ENCODE results near the gene PUM2.
"Not testable (repeated sequence)": the region's sequence is repeated elsewhere in the genome, so short reads cannot be mapped to it uniquely, and the experiment has no call there.

PUM2 gene

GRCh38 chr2:20299113-20299512 lies 51.5 kb downstream of the PUM2 start:
- H3K4me1 ChIP-seq (ENCODE audit: control insufficient read depth in 5 of 5, insufficient read depth in 5 of 5, low read length in 5 of 5) = no peaks in the 10 kb centered on the region
- H3K4me3 ChIP-seq (ENCODE audit: low read depth in 1 of 5, low read length in 5 of 5) = no peak overlapping the region
- no peak overlapping the region for H3K9ac ChIP-seq (ENCODE audit: low read length in 5 of 5)
- H3K9me3 ChIP-seq (ENCODE audit: control insufficient read depth in 5 of 5, low read length in 5 of 5) = no peaks in the 10 kb centered on the region
- no peaks in the 10 kb centered on the region for H3K27me3 ChIP-seq (ENCODE audit: control insufficient read depth in 5 of 5, insufficient read depth in 4 of 5, low read length in 5 of 5)
- no peak overlapping the region for H3K27ac ChIP-seq (ENCODE audit: low read depth, low read length)
- peaks cover 16 to 51% (median 32%) of the 10 kb centered on the region in 5 donors for H3K36me3 ChIP-seq (ENCODE audit: control insufficient read depth in 5 of 5, insufficient read depth in 5 of 5, low read length in 5 of 5)

- Histone ChIP-seq H3K36me3 (ENCODE audit: control insufficient read depth in 5 of 5, insufficient read depth in 5 of 5, low read length in 5 of 5) (peaks cover 16 to 53% (median 35%) of the 10 kb centered on the region in 5 donors), H3K4me1 (ENCODE audit: control insufficient read depth in 5 of 5, insufficient read depth in 5 of 5, low read length in 5 of 5) (peaks cover 0 to 10% (median 5%) of the 10 kb centered on the region in 5 donors), H3K9me3 (ENCODE audit: control insufficient read depth in 5 of 5, low read length in 5 of 5) (no peaks in the 10 kb centered on the region), H3K9ac (ENCODE audit: low read length in 5 of 5) (no peak overlapping the region), H3K27ac (ENCODE audit: low read depth, low read length) (no peak overlapping the region), H3K27me3 (ENCODE audit: control insufficient read depth in 5 of 5, insufficient read depth in 4 of 5, low read length in 5 of 5) (no peaks in the 10 kb centered on the region), H3K4me3 (ENCODE audit: low read depth in 1 of 5, low read length in 5 of 5) (no peak overlapping the region)
Measured at GRCh38 chr2:20294231-20294630, 56.4 kb downstream of the PUM2 start.

GRCh38 chr2:20292984-20293383 lies 57.7 kb downstream of the PUM2 start:
- Histone ChIP-seq H3K4me1 (ENCODE audit: control insufficient read depth in 5 of 5, insufficient read depth in 5 of 5, low read length in 5 of 5) (peaks cover 0 to 17% (median 5%) of the 10 kb centered on the region in 5 donors), H3K36me3 (ENCODE audit: control insufficient read depth in 5 of 5, insufficient read depth in 5 of 5, low read length in 5 of 5) (peaks cover 21 to 55% (median 36%) of the 10 kb centered on the region in 5 donors), H3K4me3 (ENCODE audit: low read depth in 1 of 5, low read length in 5 of 5) (no peak overlapping the region), H3K27ac (ENCODE audit: low read depth, low read length) (no peak overlapping the region), H3K9ac (ENCODE audit: low read length in 5 of 5) (no peak overlapping the region), H3K27me3 (ENCODE audit: control insufficient read depth in 5 of 5, insufficient read depth in 4 of 5, low read length in 5 of 5) (no peaks in the 10 kb centered on the region), H3K9me3 (ENCODE audit: control insufficient read depth in 5 of 5, low read length in 5 of 5) (no peaks in the 10 kb centered on the region)

- Histone ChIP-seq H3K9ac (ENCODE audit: low read length in 5 of 5) (no peak overlapping the region), H3K27ac (ENCODE audit: low read depth, low read length) (no peak overlapping the region), H3K4me1 (ENCODE audit: control insufficient read depth in 5 of 5, insufficient read depth in 5 of 5, low read length in 5 of 5) (peaks cover 0 to 17% (median 5%) of the 10 kb centered on the region in 5 donors), H3K36me3 (ENCODE audit: control insufficient read depth in 5 of 5, insufficient read depth in 5 of 5, low read length in 5 of 5) (peaks cover 21 to 53% (median 35%) of the 10 kb centered on the region in 5 donors), H3K9me3 (ENCODE audit: control insufficient read depth in 5 of 5, low read length in 5 of 5) (no peaks in the 10 kb centered on the region), H3K4me3 (ENCODE audit: low read depth in 1 of 5, low read length in 5 of 5) (no peak overlapping the region), H3K27me3 (ENCODE audit: control insufficient read depth in 5 of 5, insufficient read depth in 4 of 5, low read length in 5 of 5) (no peaks in the 10 kb centered on the region)
Measured at GRCh38 chr2:20291846-20292408, 58.7 kb downstream of the PUM2 start.

GRCh38 chr2:20291106-20291564 lies 59.5 kb downstream of the PUM2 start:
- Histone ChIP-seq H3K4me3 (ENCODE audit: low read depth in 1 of 5, low read length in 5 of 5) (no peak overlapping the region), H3K27me3 (ENCODE audit: control insufficient read depth in 5 of 5, insufficient read depth in 4 of 5, low read length in 5 of 5) (no peaks in the 10 kb centered on the region), H3K9ac (ENCODE audit: low read length in 5 of 5) (no peak overlapping the region), H3K27ac (ENCODE audit: low read depth, low read length) (no peak overlapping the region), H3K9me3 (ENCODE audit: control insufficient read depth in 5 of 5, low read length in 5 of 5) (no peaks in the 10 kb centered on the region), H3K36me3 (ENCODE audit: control insufficient read depth in 5 of 5, insufficient read depth in 5 of 5, low read length in 5 of 5) (peaks cover 21 to 46% (median 33%) of the 10 kb centered on the region in 5 donors), H3K4me1 (ENCODE audit: control insufficient read depth in 5 of 5, insufficient read depth in 5 of 5, low read length in 5 of 5) (peaks cover 0 to 17% (median 5%) of the 10 kb centered on the region in 5 donors)

GRCh38 chr2:20288642-20289340 lies 61.9 kb downstream of the PUM2 start:
- peak overlapping the region; percentile 9 for H3K27ac ChIP-seq (ENCODE audit: low read depth, low read length)
- H3K36me3 ChIP-seq (ENCODE audit: control insufficient read depth in 5 of 5, insufficient read depth in 5 of 5, low read length in 5 of 5) = peaks cover 18 to 47% (median 31%) of the 10 kb centered on the region in 5 donors
- no peak overlapping the region for H3K4me3 ChIP-seq (ENCODE audit: low read depth in 1 of 5, low read length in 5 of 5)
- no peak overlapping the region for H3K9ac ChIP-seq (ENCODE audit: low read length in 5 of 5)
- no peaks in the 10 kb centered on the region for H3K9me3 ChIP-seq (ENCODE audit: control insufficient read depth in 5 of 5, low read length in 5 of 5)
- H3K27me3 ChIP-seq (ENCODE audit: control insufficient read depth in 5 of 5, insufficient read depth in 4 of 5, low read length in 5 of 5) = no peaks in the 10 kb centered on the region
- peaks cover 0 to 17% (median 5%) of the 10 kb centered on the region in 5 donors for H3K4me1 ChIP-seq (ENCODE audit: control insufficient read depth in 5 of 5, insufficient read depth in 5 of 5, low read length in 5 of 5)

GRCh38 chr2:20282916-20283592 lies 67.6 kb downstream of the PUM2 start:
- H3K36me3 ChIP-seq (ENCODE audit: control insufficient read depth in 5 of 5, insufficient read depth in 5 of 5, low read length in 5 of 5) = peaks cover 25 to 49% (median 39%) of the 10 kb centered on the region in 5 donors
- H3K9ac ChIP-seq (ENCODE audit: low read length in 5 of 5) = no peak overlapping the region

GRCh38 chr2:20281876-20282275 lies 68.8 kb downstream of the PUM2 start:
- peaks cover 0 to 8% (median 3%) of the 10 kb centered on the region in 5 donors for H3K4me1 ChIP-seq (ENCODE audit: control insufficient read depth in 5 of 5, insufficient read depth in 5 of 5, low read length in 5 of 5)
- H3K9ac ChIP-seq (ENCODE audit: low read length in 5 of 5) = no peak overlapping the region
- H3K36me3 ChIP-seq (ENCODE audit: control insufficient read depth in 5 of 5, insufficient read depth in 5 of 5, low read length in 5 of 5) = peaks cover 25 to 50% (median 32%) of the 10 kb centered on the region in 5 donors
- no peaks in the 10 kb centered on the region for H3K9me3 ChIP-seq (ENCODE audit: control insufficient read depth in 5 of 5, low read length in 5 of 5)
- no peaks in the 10 kb centered on the region for H3K27me3 ChIP-seq (ENCODE audit: control insufficient read depth in 5 of 5, insufficient read depth in 4 of 5, low read length in 5 of 5)
- H3K4me3 ChIP-seq (ENCODE audit: low read depth in 1 of 5, low read length in 5 of 5) = no peak overlapping the region
- no peak overlapping the region for H3K27ac ChIP-seq (ENCODE audit: low read depth, low read length)

More at GRCh38 chr2:20282916-20283592, 67.6 kb downstream of the PUM2 start:
- Histone ChIP-seq H3K27me3 (ENCODE audit: control insufficient read depth in 5 of 5, insufficient read depth in 4 of 5, low read length in 5 of 5) (no peaks in the 10 kb centered on the region), H3K4me1 (ENCODE audit: control insufficient read depth in 5 of 5, insufficient read depth in 5 of 5, low read length in 5 of 5) (peaks cover 0 to 8% (median 3%) of the 10 kb centered on the region in 5 donors), H3K9me3 (ENCODE audit: control insufficient read depth in 5 of 5, low read length in 5 of 5) (no peaks in the 10 kb centered on the region), H3K27ac (ENCODE audit: low read depth, low read length) (no peak overlapping the region), H3K4me3 (ENCODE audit: low read depth in 1 of 5, low read length in 5 of 5) (no peak overlapping the region)

- H3K27ac ChIP-seq (ENCODE audit: low read depth, low read length) = no peak overlapping the region
- no peaks in the 10 kb centered on the region for H3K9me3 ChIP-seq (ENCODE audit: control insufficient read depth in 5 of 5, low read length in 5 of 5)
- H3K4me1 ChIP-seq (ENCODE audit: control insufficient read depth in 5 of 5, insufficient read depth in 5 of 5, low read length in 5 of 5) = no peaks in the 10 kb centered on the region
- H3K36me3 ChIP-seq (ENCODE audit: control insufficient read depth in 5 of 5, insufficient read depth in 5 of 5, low read length in 5 of 5) = peaks cover 3 to 24% (median 7%) of the 10 kb centered on the region in 5 donors
- H3K27me3 ChIP-seq (ENCODE audit: control insufficient read depth in 5 of 5, insufficient read depth in 4 of 5, low read length in 5 of 5) = no peaks in the 10 kb centered on the region
- no peak overlapping the region for H3K9ac ChIP-seq (ENCODE audit: low read length in 5 of 5)
- no peak overlapping the region for H3K4me3 ChIP-seq (ENCODE audit: low read depth in 1 of 5, low read length in 5 of 5)
Measured at GRCh38 chr2:20273042-20273441, 77.6 kb downstream of the PUM2 start.

- not testable (repeated sequence) for H3K4me3 ChIP-seq (ENCODE audit: low read depth in 1 of 5, low read length in 5 of 5); H3K9me3 ChIP-seq (ENCODE audit: control insufficient read depth in 5 of 5, low read length in 5 of 5); H3K27ac ChIP-seq (ENCODE audit: low read depth, low read length); H3K4me1 ChIP-seq (ENCODE audit: control insufficient read depth in 5 of 5, insufficient read depth in 5 of 5, low read length in 5 of 5); H3K9ac ChIP-seq (ENCODE audit: low read length in 5 of 5); H3K27me3 ChIP-seq (ENCODE audit: control insufficient read depth in 5 of 5, insufficient read depth in 4 of 5, low read length in 5 of 5)
- peaks cover 4 to 17% (median 9%) of the 10 kb centered on the region in 5 donors for H3K36me3 ChIP-seq (ENCODE audit: control insufficient read depth in 5 of 5, insufficient read depth in 5 of 5, low read length in 5 of 5)
Measured at GRCh38 chr2:20268317-20268716, 82.3 kb downstream of the PUM2 start.
